Left colon (tissue), 2 donors: ENCODE results near the gene CROCC2. TPM values are rescaled to one million over a fixed set of nuclear protein-coding genes. Genes with fewer than 3 reads are reported as not detected.

Experiments used
- ATAC-seq: fragments of 200-7000 bp; cut with Tn5 transposase; one replicate; pipeline ENCODE4 v1.9.1; 2020; ENCODE audit warnings: mild to moderate bottlenecking, moderate library complexity
- DNase-seq, 2 donors: peaks; one replicate each; pipeline ENCODE4 v3.0.0-alpha.2; 2020
- intact Hi-C, 2 donors: fragments of 100-400 bp; cut with DNase I in 1 of 2; cut with micrococcal nuclease in 1 of 2; formaldehyde crosslinking; loops; one replicate each; pipeline versions ENCODE4 v1.11.2 to v1.14.0; 2022; cut with DNase I, micrococcal nuclease
- total RNA-seq, 2 donors: library from RNA; stranded (reverse); fragmentation: NEBNext Ultra II Directional; extraction: Animal tissue kit (Norgen Biotek cat#: 25700); gene quantifications; one replicate each; pipeline ENCODE4 v1.2.1, GENCODE V29; 2021
- donor health status: DM: no; HTN: no; CAD: no.
- donor health status: DM: yes; HTN: yes; CAD: no.

CROCC2 gene
- total RNA-seq, 2 donors from 2014 or later: 0.06 TPM; not detected in 1

GRCh38 chr2:241009601-241010530 lies 103.7 kb downstream of the CROCC2 start:
- intact Hi-C loops: no loop called here
- no peak for DNase-seq
- peak; percentile 72 for ATAC-seq

DNA sequence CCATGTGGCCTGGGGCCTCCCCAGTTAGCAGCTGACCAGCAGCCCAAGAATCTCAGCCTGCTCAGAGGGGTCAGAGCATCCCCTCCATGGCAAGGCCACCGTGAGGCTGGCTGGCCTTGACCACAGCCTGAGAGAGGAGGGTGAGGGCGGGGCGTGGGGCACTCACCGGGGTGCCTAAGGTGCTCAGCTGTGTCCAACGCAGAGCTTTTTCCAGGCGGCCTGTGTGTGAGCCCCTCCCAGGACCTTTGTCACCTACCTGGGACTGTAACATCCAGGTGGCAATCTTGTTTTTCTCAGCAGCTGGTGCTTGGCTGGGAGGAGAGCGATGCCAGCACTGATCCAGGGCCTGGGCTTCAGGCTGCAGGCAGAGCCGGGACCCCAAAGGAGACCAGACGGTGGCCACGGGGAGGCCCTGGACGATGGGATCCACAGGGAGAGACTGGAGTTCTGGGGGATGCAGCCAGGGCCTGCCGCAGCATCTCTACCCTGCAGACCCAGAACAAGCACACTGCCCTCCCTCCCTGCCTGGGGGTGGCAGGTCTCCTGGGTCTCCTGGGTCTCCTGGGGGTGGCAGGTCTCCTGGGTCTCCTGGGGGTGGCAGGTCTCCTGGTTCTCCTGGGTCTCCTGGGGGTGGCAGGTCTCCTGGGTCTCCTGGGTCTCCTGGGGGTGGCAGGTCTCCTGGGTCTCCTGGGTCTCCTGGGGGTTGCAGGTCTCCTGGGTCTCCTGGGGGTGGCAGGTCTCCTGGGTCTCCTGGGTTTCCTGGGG lies 104.6 kb downstream of the CROCC2 start:
- DNase-seq (no peak), ATAC-seq (peak; percentile 77)
- intact Hi-C loops: no loop called here

DNA sequence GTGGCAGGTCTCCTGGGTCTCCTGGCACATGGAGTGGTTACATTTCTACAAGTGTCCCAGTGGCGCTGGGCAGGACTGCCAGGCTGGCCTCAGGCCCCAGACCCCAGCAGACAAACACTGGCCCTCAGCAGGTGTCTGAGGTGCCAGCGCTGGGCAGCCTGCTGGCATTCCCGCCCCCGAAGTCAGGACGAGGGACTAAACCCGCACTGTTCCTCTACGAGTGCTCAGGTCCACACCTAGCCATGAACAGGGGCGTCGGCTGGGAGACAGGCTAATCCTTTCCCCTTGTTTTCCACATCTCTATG lies 105.1 kb downstream of the CROCC2 start:
- intact Hi-C loops: no loop called here
- no peak for DNase-seq

DNA sequence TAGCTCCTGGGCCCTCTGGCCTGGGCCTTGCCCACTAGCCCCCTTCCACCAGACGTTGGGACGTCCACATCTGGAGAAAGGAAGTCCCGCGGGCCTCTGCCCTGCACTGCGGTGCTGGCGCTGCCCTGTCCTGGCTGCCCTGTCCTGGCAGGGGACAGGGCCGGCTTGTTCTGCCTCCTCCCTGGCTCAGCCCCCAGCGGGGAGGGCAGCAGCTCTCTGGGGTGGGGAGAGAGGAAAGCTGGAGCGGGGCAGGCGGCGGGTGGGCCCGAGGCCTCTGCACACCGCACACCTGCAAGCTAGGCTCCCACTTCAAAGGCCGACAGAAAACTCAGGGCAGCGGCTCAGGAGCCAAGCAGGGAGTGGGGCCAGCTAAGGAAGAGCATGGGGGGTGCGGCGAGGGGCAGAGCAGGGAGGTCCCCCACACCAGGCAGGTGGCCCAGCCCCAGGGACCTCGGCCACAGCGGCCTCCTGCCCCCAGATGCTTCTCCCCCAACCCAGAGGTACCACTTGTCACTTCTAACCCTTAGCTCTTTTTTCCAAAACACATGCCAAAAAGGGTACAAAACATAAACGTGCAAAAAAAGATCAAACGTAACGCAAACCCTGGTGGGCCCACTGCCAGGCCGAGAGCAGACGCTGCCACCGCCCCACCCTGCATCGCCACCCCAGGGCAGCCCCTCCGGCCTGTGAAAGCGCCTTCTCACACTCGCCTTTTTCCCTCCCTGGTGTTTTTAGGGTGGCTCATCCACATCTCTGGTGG lies 105.8 kb downstream of the CROCC2 start:
- intact Hi-C loops: no loop called here
- DNase-seq (no peak), ATAC-seq (no peak)

More for the DNA sequence above, 105.1 kb downstream of the CROCC2 start:
- ATAC-seq: peak; percentile 34

- DNase-seq (no peak), ATAC-seq (no peak)
- intact Hi-C loops: no loop called here
These were observed 108.1 kb downstream of the CROCC2 start for GRCh38 chr2:241014224-241014623.

GRCh38 chr2:241014764-241015163 lies 108.6 kb downstream of the CROCC2 start:
- ATAC-seq: no peak
- intact Hi-C loops: no loop called here
- DNase-seq: no peak

GRCh38 chr2:241015439-241015838 lies 109.3 kb downstream of the CROCC2 start:
- ATAC-seq (no peak), DNase-seq (no peak)
- intact Hi-C loops: no loop called here

GRCh38 chr2:241017228-241017940 lies 111.2 kb downstream of the CROCC2 start:
- DNase-seq (no peak), ATAC-seq (no peak)
- intact Hi-C loops: no loop called here

DNA sequence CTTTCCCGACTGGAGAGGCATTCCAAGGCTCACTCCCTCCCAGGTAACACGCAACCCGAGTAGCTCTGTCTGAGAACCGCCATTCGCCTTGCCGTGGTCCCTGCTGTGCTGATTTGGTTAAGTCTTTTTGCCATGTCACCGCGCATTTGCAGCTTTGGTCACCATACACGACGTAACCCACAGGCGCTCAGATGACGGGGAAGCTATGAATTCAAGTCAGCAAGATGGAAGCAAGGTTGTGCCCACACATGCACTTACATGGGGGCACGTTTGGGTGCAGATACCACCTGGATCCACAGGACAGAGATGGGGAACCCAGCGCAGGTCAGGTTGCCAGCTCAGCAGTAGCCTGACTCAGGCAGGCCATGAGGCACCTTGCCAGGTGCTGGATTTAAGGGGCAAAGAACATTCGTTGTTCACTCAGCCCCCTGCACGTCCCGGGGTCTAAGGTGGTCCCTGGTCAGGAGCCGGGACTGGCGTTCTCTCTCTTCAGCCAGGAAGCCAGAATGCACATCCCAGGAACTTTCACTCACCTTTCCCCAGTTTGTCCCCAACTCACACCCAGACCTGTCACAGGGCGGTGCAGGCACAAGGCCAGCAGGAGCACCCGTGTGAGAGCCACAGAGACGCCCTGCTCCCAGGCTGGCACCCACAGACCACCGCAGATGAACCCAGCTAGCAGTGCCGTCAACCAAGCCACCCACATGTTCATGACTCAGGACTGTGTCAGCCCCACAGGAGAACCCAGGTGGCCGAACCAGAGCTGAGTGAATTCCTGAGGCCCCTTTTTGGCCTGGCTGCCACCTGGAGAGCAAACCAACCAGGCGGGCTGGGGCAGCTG lies 112.1 kb downstream of the CROCC2 start:
- no peak for ATAC-seq
- DNase-seq: no peak
- intact Hi-C loops: no loop called here

DNA sequence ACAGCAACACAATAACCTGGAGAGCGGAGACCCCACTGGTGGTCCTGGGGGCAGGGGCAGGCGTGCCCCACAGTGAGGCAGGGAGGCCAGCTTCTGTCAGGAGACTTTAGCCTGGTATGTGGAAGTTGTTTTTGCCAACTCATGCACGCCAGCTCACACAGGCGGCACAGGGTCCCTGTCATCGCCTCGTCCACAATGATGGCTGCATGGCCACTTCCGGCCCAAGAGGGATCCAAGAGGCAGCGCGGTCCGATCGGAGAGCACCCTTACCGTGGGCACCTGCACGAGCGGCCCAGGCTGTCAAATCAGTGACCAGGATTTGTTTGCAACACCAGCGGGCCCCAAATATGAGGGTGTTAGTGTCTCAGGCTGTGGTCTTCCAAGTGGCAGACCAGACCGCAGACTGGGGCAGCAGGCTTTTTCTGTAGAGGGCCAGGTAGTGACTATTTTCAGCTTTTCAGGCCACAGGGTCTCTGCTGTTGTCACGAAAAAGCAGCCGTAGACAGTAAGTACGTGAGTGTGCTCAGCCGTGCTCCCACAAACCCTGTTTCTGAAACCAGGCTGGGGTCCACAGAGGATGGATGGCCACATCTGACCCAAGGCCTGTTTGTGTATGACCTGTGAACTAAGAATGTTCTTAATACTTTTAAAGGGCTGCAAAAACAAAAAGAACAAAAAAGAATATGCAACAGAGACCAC lies 113.5 kb downstream of the CROCC2 start:
- no peak for DNase-seq
- ATAC-seq: no peak
- intact Hi-C loops: no loop called here

DNA sequence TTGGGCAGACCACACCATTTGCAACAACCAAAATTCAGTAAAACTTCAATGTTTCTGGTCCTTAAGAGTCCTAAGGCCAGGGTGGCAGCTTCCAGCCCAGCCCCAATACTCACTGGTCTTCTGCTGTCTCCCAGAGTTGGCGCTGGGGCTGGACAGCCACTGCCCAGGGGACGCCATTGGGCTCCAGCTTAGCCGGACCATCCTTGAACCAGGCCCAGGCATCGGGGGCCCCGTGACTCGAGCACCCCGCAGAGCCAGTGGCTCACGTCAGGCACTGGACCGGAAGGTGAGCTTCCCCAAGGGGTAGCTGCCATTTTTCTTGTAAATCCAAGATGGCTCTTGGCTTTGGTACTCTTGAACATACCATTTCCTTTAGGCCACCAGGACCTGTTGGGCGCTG lies 114.1 kb downstream of the CROCC2 start:
- DNase-seq (no peak), ATAC-seq (no peak)

GRCh38 chr2:241020629-241021190 lies 114.6 kb downstream of the CROCC2 start:
- ATAC-seq (no peak), DNase-seq (no peak)
- intact Hi-C loops: no loop called here

More for the DNA sequence above, 114.1 kb downstream of the CROCC2 start:
- intact Hi-C loops: no loop called here

GRCh38 chr2:241025639-241026038 lies 119.5 kb downstream of the CROCC2 start:
- DNase-seq: no peak
- ATAC-seq: no peak
- intact Hi-C loops: no loop called here

DNA sequence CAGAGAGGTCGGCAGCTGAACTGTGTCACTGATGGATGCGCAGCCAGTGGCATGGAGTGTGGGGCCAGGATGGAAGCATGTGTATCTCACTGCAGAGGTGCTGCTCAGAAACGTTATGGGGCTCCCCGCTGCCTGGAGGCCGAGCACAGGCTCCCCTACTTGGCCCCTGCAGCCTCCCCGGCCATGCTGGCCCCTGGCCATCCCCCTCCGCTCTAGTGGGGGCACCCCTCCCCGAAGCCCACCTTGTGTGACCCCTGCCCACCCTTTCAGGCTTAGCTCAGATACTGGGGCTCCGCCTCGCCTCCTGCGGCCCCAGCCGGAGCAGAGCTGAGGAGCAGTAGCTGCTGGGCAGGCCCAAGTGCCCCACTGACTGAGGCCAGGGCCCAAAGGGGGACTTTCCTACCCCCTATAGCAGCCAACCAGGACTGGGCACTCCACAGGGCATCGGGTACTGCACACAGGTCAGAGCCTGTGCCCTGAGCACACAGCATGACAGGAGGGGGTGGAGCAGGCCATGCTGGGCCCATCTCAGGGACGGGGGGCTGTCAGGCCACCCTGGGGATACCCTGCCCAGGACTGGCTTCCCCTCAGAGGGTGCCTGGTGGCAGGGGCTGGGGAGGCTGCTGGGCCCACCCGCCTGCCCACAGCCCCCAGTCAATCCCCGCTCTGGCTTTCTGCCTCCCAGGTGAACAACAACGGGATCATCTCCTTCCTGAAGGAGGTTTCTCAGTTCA lies 123.6 kb downstream of the CROCC2 start:
- intact Hi-C loops: no loop called here
- ATAC-seq: no peak
- no peak for DNase-seq

DNA sequence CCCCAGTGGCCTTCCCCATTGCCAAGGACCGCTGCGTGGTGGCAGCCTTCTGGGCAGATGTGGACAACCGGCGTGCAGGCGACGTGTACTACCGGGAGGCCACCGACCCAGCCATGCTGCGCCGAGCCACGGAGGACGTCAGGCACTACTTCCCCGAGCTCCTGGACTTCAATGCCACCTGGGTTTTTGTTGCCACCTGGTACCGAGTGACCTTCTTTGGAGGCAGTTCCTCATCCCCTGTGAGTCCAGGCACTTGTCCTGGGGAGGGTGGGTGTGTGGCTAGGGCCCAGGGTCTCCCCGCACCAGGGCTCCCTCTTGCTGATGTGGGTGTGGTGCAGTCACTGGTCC lies 124.2 kb downstream of the CROCC2 start:
- intact Hi-C loops: no loop called here
- ATAC-seq (no peak), DNase-seq (no peak)

DNA sequence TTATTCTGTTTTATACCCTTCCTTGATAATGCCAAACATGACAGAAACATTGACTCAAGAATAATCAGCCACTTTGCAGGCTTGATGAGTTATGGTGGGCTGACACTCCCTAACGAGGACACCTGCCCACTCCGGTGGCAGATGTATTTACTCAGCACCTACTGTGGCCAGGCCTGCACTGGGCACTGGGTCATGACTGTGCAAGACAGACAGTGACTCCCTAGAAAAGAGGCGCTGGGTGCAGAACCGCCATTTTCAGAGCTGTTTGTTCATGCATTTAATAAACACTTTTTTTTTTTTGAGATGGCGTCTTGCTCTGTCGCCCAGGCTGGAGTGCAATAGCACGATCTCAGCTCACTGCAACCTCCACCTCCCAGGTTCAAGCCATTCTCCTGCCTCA lies 124.7 kb downstream of the CROCC2 start:
- DNase-seq: no peak
- intact Hi-C loops: no loop called here
- no peak for ATAC-seq
